Sigmoid colon (tissue), 4 donors: ENCODE data around the gene PDXDC1.
"Not testable (repeated sequence)": the region's sequence is repeated elsewhere in the genome, so short reads cannot be mapped to it uniquely, and the experiment has no call there.

Experiments
- CTCF ChIP-seq, 4 experiments: fragments of 450-650 bp in 3 of 4; fragments of 200-600 bp in 1 of 4; IDR thresholded peaks; one replicate each; pipeline ENCODE4 v1.5.1; 2016 to 2019; ENCODE audit warnings: antibody characterized with exemption in 4 of 4, mild to moderate bottlenecking in 3 of 4, moderate library complexity in 2 of 4
- EP300 ChIP-seq, 4 donors: sonication (generic); formaldehyde crosslinking; IDR thresholded peaks; one replicate each; pipeline ENCODE4 v1.6.1; 2017; ENCODE audit warnings: antibody characterized with exemption in 4 of 4

GRCh38 chr16:14988092-14988491 is 13.3 kb downstream of the PDXDC1 start:
- TF ChIP-seq CTCF, EP300 (IDR thresholded peaks at IDR 0.05): not testable (repeated sequence)
